Occipital lobe (tissue), 2 donors: Measurements from ENCODE around the gene SDHC. TPM values are rescaled to one million over a fixed set of nuclear protein-coding genes. Genes with fewer than 3 reads are reported as not detected.

Source experiments
- small RNA-seq: library from RNA; depleted of rRNA; stranded (forward); fragments of <200 nt; gene quantifications from one replicate; pipeline ENCODE3, GENCODE V24; 2014
- total RNA-seq: library from RNA; depleted of rRNA; stranded (reverse); fragments of >200 nt; gene quantifications from one replicate; pipeline ENCODE4 v1.2.3, GENCODE V29; 2014

The SDHC gene
- total RNA-seq, 1 donor from 2014 or later: 19.5 TPM

Small RNA genes lying within 50 kb of the gene (small RNA-seq; reads per million reads assigned to genes)
- gene AL592295.2 (not detected), gene RNU6-481P (not detected)

Other genes with a start within 250 kb of the SDHC start
- 1.7 TPM for gene ARHGAP30, start 244.5 kb upstream of the SDHC start, total RNA-seq
- gene NECTIN4, start 224.8 kb upstream of the SDHC start, total RNA-seq: not detected
- gene KLHDC9, start 216.0 kb upstream of the SDHC start, total RNA-seq: 0.78 TPM
- gene PFDN2, start 196.3 kb upstream of the SDHC start, total RNA-seq: 33.8 TPM
- 18.7 TPM for gene NIT1, start 196.3 kb upstream of the SDHC start, total RNA-seq
- 26.8 TPM for gene DEDD, start 181.7 kb upstream of the SDHC start, total RNA-seq
- 99.4 TPM for gene UFC1, start 160.4 kb upstream of the SDHC start, total RNA-seq
- gene USP21, start 154.9 kb upstream of the SDHC start, total RNA-seq: 10.6 TPM
- gene PPOX, start 148.0 kb upstream of the SDHC start, total RNA-seq: 25.4 TPM
- gene B4GALT3, start 136.9 kb upstream of the SDHC start, total RNA-seq: 21.4 TPM
- 0.62 TPM for gene ADAMTS4, start 115.3 kb upstream of the SDHC start, total RNA-seq
- 85.2 TPM for gene NDUFS2, start 112.0 kb upstream of the SDHC start, total RNA-seq
- 1.6 TPM for gene FCER1G, start 99.1 kb upstream of the SDHC start, total RNA-seq
- not detected for gene APOA2, start 90.8 kb upstream of the SDHC start, total RNA-seq
- 20.1 TPM for gene TOMM40L, start 88.3 kb upstream of the SDHC start, total RNA-seq
- 0.47 TPM for gene NR1I3, start 76.2 kb upstream of the SDHC start, total RNA-seq
- gene PCP4L1, start 55.6 kb upstream of the SDHC start, total RNA-seq: 3.1 TPM
- gene MPZ, start 4.4 kb upstream of the SDHC start, total RNA-seq: 1.4 TPM
- 0.31 TPM for gene CFAP126, start 53.5 kb downstream of the SDHC start, total RNA-seq
- 8.4 TPM for gene FCGR2A, start 191.1 kb downstream of the SDHC start, total RNA-seq
- gene HSPA6, start 210.2 kb downstream of the SDHC start, total RNA-seq: 0.31 TPM
- gene FCGR3A, start 235.4 kb downstream of the SDHC start, total RNA-seq: 4.7 TPM